ENCODE measurements around the gene PTPRN2. TPM values are rescaled to one million over a fixed set of nuclear protein-coding genes. Genes with fewer than 3 reads are reported as not detected.
A peak's percentile ranks its signal among the peaks of the same experiment; 100 is the strongest.

Gene PTPRN2
- total and polyA plus RNA-seq, 2 of the 13 experiments (the other 11 are each of a cell fraction or from before 2014, with no cell fraction given) = 2.5 to 24.2 TPM

GRCh38 chr7:158537516-158537882 lies 50.1 kb downstream of the PTPRN2 start:
- Histone ChIP-seq H3K9me3 (ENCODE audit: low read length) (no peaks in the 10 kb centered on the region), H2AFZ (ENCODE audit: low read length) (no peak overlapping the region), H4K20me1 (ENCODE audit: insufficient read depth, low read length) (peaks cover 58% of the 10 kb centered on the region), H3K36me3 (replicated peaks in 1 of 2; ENCODE audit: control insufficient read depth in 1 of 2, insufficient read depth in 2 of 2, low read length in 2 of 2) (peaks cover 8 to 15% of the 10 kb centered on the region in 2 experiments; a peak in 4 of 5 replicates), H3K4me2 (ENCODE audit: low read depth, low read length) (peak overlapping the region; percentile 25), H3K79me2 (ENCODE audit: insufficient read depth, low read length) (peaks cover 8% of the 10 kb centered on the region), H3K27ac (ENCODE audit: extremely low read length, insufficient read depth, low read length) (peak overlapping the region; percentile 29), H3K4me1 (ENCODE audit: insufficient read depth, low read length) (peaks cover 36% of the 10 kb centered on the region), H3K27me3 (ENCODE audit: control insufficient read depth in 1 of 2, insufficient read depth in 2 of 2, low read length in 2 of 2) (no peaks in the 10 kb centered on the region), H3K9ac (ENCODE audit: insufficient read depth, low read depth, low read length) (peak overlapping the region; percentile 2; the same call in 1 of the 2 replicates), H3K4me3 (replicated peaks in 1 of 3; ENCODE audit: insufficient read depth in 1 of 3, low read depth in 2 of 3, low read length in 3 of 3) (peak overlapping the region in 1 of 3 experiments; percentile 9; a peak in 1 of 6 replicates)
- ATAC-seq (no peak), FAIRE-seq (no peak), DNase-seq (ENCODE audit: low spot score) (no peak)
- 85% methylated on average over 6 of the region's 7 CpGs for WGBS (ENCODE audit: low lambda C conversion rate)
- in situ Hi-C loops (cut with HindIII; ENCODE audit: extremely low pct_ligation_motif_present, low pct_unique_long_range_greater_than_20kb) = no loop called here
- ChIA-PET CTCF (ENCODE audit: low intra/inter-chr PET ratio, low total read pairs) (no interaction called here), POLR2A (no interaction called here)
- intact Hi-C loops (cut with micrococcal nuclease; ENCODE audit: unreplicated experiment) = no loop called here
- TF ChIP-seq ZNF10 (CRISPR knock-in tag; IDR thresholded peaks at IDR 0.05; ENCODE audit: borderline replicate concordance, low read depth) (no peak), ZNF773 (CRISPR knock-in tag; IDR thresholded peaks at IDR 0.05; ENCODE audit: borderline replicate concordance) (0 out of 2 replicates have a peak, but pooled peaks have one; percentile 18), ZNF687 (CRISPR knock-in tag; IDR thresholded peaks at IDR 0.05) (peak; percentile 34; the same call in 1 of the 2 replicates), ZNF318 (CRISPR knock-in tag; IDR thresholded peaks at IDR 0.05) (no peak), HMG20B (CRISPR knock-in tag; conservative IDR thresholded peaks at IDR 0.05) (no peak), ZNF18 (CRISPR knock-in tag; IDR thresholded peaks at IDR 0.05; ENCODE audit: insufficient replicate concordance) (no peak), REPIN1 (CRISPR knock-in tag; IDR thresholded peaks at IDR 0.05; ENCODE audit: borderline replicate concordance, low read depth) (no peak), TBX2 (CRISPR knock-in tag; IDR thresholded peaks at IDR 0.05; ENCODE audit: borderline replicate concordance) (peak; percentile 12; the same call in 1 of the 2 replicates)
- no TSS peak for BruUV-seq (replicated peaks)
